ENCODE results near the gene RBFOX2.

RBFOX2 gene

GRCh38 chr22:35947794-35948425, 80.7 kb downstream of the RBFOX2 start:
- H3K4me3 ChIP-seq (ENCODE audit: low read length): no peak overlapping the region
- TF ChIP-seq CTCF (conservative IDR thresholded peaks at IDR 0.05; ENCODE audit: low read length): no peak
- DNase-seq (ENCODE audit: low read depth): no peak

GRCh38 chr22:35944458-35944857, 84.2 kb downstream of the RBFOX2 start:
- H3K4me3 ChIP-seq (ENCODE audit: low read length): peak overlapping the region; percentile 15
- DNase-seq (ENCODE audit: low read depth): no peak
- TF ChIP-seq CTCF (conservative IDR thresholded peaks at IDR 0.05; ENCODE audit: low read length): no peak

GRCh38 chr22:35940166-35940565, 88.5 kb downstream of the RBFOX2 start:
- peak; percentile 31 for DNase-seq (ENCODE audit: low read depth)
- no peak for TF ChIP-seq CTCF (conservative IDR thresholded peaks at IDR 0.05; ENCODE audit: low read length)
- no peak overlapping the region for H3K4me3 ChIP-seq (ENCODE audit: low read length)

GRCh38 chr22:35938226-35938625, 90.4 kb downstream of the RBFOX2 start:
- DNase-seq (ENCODE audit: low read depth): peak; percentile 75
- H3K4me3 ChIP-seq (ENCODE audit: low read length): no peak overlapping the region
- no peak for TF ChIP-seq CTCF (conservative IDR thresholded peaks at IDR 0.05; ENCODE audit: low read length)

- H3K4me3 ChIP-seq (ENCODE audit: low read length): no peak overlapping the region
- TF ChIP-seq CTCF (conservative IDR thresholded peaks at IDR 0.05; ENCODE audit: low read length): peak; percentile 86
- DNase-seq (ENCODE audit: low read depth): peak; percentile 81
Measured at GRCh38 chr22:35930933-35931332, 97.7 kb downstream of the RBFOX2 start.

GRCh38 chr22:35928285-35928798, 100.3 kb downstream of the RBFOX2 start:
- no peak overlapping the region for H3K4me3 ChIP-seq (ENCODE audit: low read length)
- no peak for DNase-seq (ENCODE audit: low read depth)
- TF ChIP-seq CTCF (conservative IDR thresholded peaks at IDR 0.05; ENCODE audit: low read length): no peak

GRCh38 chr22:35923026-35923425, 105.6 kb downstream of the RBFOX2 start:
- no peak for TF ChIP-seq CTCF (conservative IDR thresholded peaks at IDR 0.05; ENCODE audit: low read length)
- H3K4me3 ChIP-seq (ENCODE audit: low read length): no peak overlapping the region
- no peak for DNase-seq (ENCODE audit: low read depth)
